ENCODE measurements around the gene AAK1.

The AAK1 gene

GRCh38 chr2:69538872-69539548 is 104.5 kb downstream of the AAK1 start:
- Histone ChIP-seq H4K20me1 (ENCODE audit: insufficient read depth, low read length) (no peaks in the 10 kb centered on the region; the same call in 1 of the 2 replicates), H3K4me1 (ENCODE audit: insufficient read depth, low read length) (no peaks in the 10 kb centered on the region), H3K27me3 (ENCODE audit: insufficient read depth, low read length, poor library complexity) (no peaks in the 10 kb centered on the region), H3K9me3 (ENCODE audit: insufficient read depth, low read length, severe bottlenecking) (no peaks in the 10 kb centered on the region), H3K4me2 (ENCODE audit: insufficient read depth, low read length) (no peak overlapping the region), H3K4me3 (ENCODE audit: low read depth in 1 of 2, low read length in 2 of 2) (no peak overlapping the region), H3K36me3 (ENCODE audit: insufficient read depth, low read length) (peaks cover 97% of the 10 kb centered on the region), H3K79me2 (ENCODE audit: insufficient read depth, low read length) (peaks cover 51% of the 10 kb centered on the region), H2AFZ (ENCODE audit: low read depth, low read length) (no peak overlapping the region), H3K9ac (ENCODE audit: low read depth, low read length) (no peak overlapping the region), H3K27ac (ENCODE audit: low read length) (no peak overlapping the region)
- DNase-seq = no peak
- TF ChIP-seq EZH2 (IDR thresholded peaks at IDR 0.05; ENCODE audit: borderline replicate concordance, low read depth, low read length, severe bottlenecking) = no peak
- no peak for TF ChIP-seq CTCF (IDR thresholded peaks at IDR 0.05; ENCODE audit: borderline replicate concordance, extremely low read depth, low read length, poor library complexity, severe bottlenecking)
- no peak for ATAC-seq (ENCODE audit: insufficient read depth, low read depth)

GRCh38 chr2:69538249-69538648 is 105.3 kb downstream of the AAK1 start:
- peaks cover 97% of the 10 kb centered on the region for H3K36me3 ChIP-seq (ENCODE audit: insufficient read depth, low read length)

GRCh38 chr2:69535817-69536241 is 107.7 kb downstream of the AAK1 start:
- Histone ChIP-seq H3K4me2 (ENCODE audit: insufficient read depth, low read length) (no peak overlapping the region), H3K36me3 (ENCODE audit: insufficient read depth, low read length) (peaks cover 98% of the 10 kb centered on the region), H3K4me1 (ENCODE audit: insufficient read depth, low read length) (no peaks in the 10 kb centered on the region), H4K20me1 (ENCODE audit: insufficient read depth, low read length) (no peaks in the 10 kb centered on the region), H3K9me3 (ENCODE audit: insufficient read depth, low read length, severe bottlenecking) (no peaks in the 10 kb centered on the region), H3K27ac (ENCODE audit: low read length) (no peak overlapping the region), H3K4me3 (ENCODE audit: low read depth in 1 of 2, low read length in 2 of 2) (no peak overlapping the region), H3K27me3 (ENCODE audit: insufficient read depth, low read length, poor library complexity) (no peaks in the 10 kb centered on the region), H2AFZ (ENCODE audit: low read depth, low read length) (no peak overlapping the region), H3K79me2 (ENCODE audit: insufficient read depth, low read length) (peaks cover 41% of the 10 kb centered on the region), H3K9ac (ENCODE audit: low read depth, low read length) (no peak overlapping the region)
- TF ChIP-seq CTCF (IDR thresholded peaks at IDR 0.05; ENCODE audit: borderline replicate concordance, extremely low read depth, low read length, poor library complexity, severe bottlenecking) (no peak), EZH2 (IDR thresholded peaks at IDR 0.05; ENCODE audit: borderline replicate concordance, low read depth, low read length, severe bottlenecking) (no peak)
- ATAC-seq (ENCODE audit: insufficient read depth, low read depth) (peak; percentile 19; the same call in 1 of the 3 replicates), DNase-seq (no peak)

More at GRCh38 chr2:69538249-69538648, 105.3 kb downstream of the AAK1 start:
- TF ChIP-seq CTCF (IDR thresholded peaks at IDR 0.05; ENCODE audit: borderline replicate concordance, extremely low read depth, low read length, poor library complexity, severe bottlenecking) (no peak), EZH2 (IDR thresholded peaks at IDR 0.05; ENCODE audit: borderline replicate concordance, low read depth, low read length, severe bottlenecking) (no peak)
- Histone ChIP-seq H3K9ac (ENCODE audit: low read depth, low read length) (no peak overlapping the region), H4K20me1 (ENCODE audit: insufficient read depth, low read length) (no peaks in the 10 kb centered on the region), H3K4me3 (ENCODE audit: low read depth in 1 of 2, low read length in 2 of 2) (no peak overlapping the region), H2AFZ (ENCODE audit: low read depth, low read length) (no peak overlapping the region), H3K4me2 (ENCODE audit: insufficient read depth, low read length) (no peak overlapping the region), H3K27me3 (ENCODE audit: insufficient read depth, low read length, poor library complexity) (no peaks in the 10 kb centered on the region), H3K9me3 (ENCODE audit: insufficient read depth, low read length, severe bottlenecking) (no peaks in the 10 kb centered on the region), H3K79me2 (ENCODE audit: insufficient read depth, low read length) (peaks cover 48% of the 10 kb centered on the region), H3K27ac (ENCODE audit: low read length) (no peak overlapping the region), H3K4me1 (ENCODE audit: insufficient read depth, low read length) (no peaks in the 10 kb centered on the region)
- ATAC-seq (ENCODE audit: insufficient read depth, low read depth) (no peak), DNase-seq (no peak)
